LNCaP clone FGC (cell line): ENCODE results near the gene SMARCE1.

ENCODE experiments used
- DNase-seq: peaks from one replicate; pipeline ENCODE4 v3.0.0-alpha.2; 2011; ENCODE audit warnings: low read depth
- H3K4me3 ChIP-seq: 2 replicates; pipeline ENCODE4 v1.5.1; 2011; ENCODE audit warnings: mild to moderate bottlenecking, low read depth, low read length, control low read depth
- TF ChIP-seq, protein P1 (sequence below): IDR thresholded peaks from 2 replicates; pipeline ENCODE4 v1.5.1; 2012; ENCODE audit warnings: mild to moderate bottlenecking; ENCODE audit not compliant: control insufficient read depth, insufficient read depth; ENCODE audit errors: extremely low read depth

The SMARCE1 gene

DNA sequence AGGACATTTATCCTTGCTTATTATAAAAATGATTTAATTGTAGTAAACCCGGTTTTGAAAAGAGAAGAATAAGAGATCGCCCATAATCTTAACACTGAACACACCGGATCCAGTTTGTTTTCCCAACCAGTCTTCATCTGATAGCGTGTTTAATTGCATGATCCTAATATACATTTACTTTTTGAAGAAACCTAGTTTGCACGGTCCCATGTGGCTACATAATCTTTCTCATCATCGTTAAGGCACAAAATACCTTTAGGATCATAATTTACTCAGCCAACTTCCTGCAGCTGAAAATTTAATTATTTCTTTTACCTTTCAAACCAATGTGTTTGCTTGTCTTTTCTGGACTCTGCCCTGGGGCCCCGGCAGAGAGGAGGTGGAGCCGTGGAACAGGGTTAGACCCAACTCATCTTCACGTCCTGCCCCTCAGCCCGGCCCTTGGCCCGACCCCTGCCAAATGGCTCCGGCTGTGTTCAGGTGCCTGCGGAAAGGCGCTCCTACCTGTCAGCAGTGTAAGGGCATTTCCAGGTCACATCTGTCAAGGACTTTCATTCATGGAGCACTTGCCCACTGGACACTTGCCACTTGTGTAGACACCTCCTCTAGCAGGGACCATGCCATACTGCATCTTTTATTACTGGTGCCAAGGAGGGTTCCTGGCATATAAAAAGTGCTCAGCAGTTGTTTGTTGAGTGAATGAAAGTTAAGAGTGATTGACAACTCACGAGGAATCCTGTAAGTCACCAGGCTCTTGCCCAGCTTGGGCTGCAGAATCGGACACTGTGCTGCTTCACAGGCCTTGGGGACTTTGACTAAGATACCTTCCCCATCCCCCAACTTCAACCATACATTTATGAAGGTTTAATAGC, 28.6 kb downstream of the SMARCE1 start:
- H3K4me3 ChIP-seq = no peak overlapping the region
- no peak for DNase-seq
- TF ChIP-seq, protein P1, sequence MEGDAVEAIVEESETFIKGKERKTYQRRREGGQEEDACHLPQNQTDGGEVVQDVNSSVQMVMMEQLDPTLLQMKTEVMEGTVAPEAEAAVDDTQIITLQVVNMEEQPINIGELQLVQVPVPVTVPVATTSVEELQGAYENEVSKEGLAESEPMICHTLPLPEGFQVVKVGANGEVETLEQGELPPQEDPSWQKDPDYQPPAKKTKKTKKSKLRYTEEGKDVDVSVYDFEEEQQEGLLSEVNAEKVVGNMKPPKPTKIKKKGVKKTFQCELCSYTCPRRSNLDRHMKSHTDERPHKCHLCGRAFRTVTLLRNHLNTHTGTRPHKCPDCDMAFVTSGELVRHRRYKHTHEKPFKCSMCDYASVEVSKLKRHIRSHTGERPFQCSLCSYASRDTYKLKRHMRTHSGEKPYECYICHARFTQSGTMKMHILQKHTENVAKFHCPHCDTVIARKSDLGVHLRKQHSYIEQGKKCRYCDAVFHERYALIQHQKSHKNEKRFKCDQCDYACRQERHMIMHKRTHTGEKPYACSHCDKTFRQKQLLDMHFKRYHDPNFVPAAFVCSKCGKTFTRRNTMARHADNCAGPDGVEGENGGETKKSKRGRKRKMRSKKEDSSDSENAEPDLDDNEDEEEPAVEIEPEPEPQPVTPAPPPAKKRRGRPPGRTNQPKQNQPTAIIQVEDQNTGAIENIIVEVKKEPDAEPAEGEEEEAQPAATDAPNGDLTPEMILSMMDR = no peak

DNA sequence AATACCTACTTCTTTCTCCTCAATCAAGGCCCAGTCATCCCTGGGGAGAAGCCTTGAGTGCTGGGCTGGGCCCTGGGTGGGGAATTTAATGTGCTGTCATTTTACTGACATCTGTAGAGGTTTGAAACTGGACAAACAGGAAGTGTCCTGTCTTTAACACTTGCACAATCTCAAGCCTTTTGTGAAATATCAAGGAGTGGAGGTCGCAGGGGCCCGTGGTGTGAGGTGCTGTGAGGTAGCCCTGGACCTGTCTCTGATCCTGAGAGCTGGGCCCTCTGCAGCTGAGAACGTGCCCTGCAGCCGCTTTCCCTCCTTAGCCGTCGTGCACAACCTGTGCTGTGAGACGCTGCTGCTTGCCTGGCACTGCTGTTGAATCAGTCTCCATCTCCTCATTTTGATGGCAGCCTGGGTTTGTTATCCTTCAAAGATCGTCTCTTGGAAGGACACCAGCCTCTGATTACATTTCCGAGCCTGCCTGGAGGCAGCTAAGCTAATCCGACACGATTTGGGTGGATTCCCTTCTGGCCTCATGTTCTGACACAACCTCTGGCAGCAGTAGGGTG, 29.9 kb downstream of the SMARCE1 start:
- DNase-seq = no peak
- TF ChIP-seq, protein P1 = no peak
- no peak overlapping the region for H3K4me3 ChIP-seq

DNA sequence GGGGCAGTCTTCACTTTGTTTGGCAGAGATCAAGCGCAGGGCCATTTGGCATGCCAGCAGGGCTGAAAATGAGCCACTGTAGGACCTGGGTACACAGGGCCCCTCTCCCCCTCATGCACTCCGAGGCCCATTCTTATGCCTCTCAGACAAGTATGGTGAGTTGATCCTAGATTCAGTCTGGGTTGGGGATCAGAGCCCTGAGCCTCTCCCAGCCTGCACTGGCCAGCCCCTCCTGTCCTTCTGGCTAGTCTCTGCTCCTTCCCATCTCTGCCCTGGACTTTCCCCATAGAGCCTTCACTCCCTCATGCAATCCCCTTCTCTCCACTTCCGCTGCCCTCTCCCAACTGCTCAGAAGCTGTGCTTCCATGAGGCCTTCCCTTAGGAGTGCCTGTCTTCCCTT, 31.0 kb downstream of the SMARCE1 start:
- TF ChIP-seq, protein P1 = no peak
- no peak overlapping the region for H3K4me3 ChIP-seq
- no peak for DNase-seq

DNA sequence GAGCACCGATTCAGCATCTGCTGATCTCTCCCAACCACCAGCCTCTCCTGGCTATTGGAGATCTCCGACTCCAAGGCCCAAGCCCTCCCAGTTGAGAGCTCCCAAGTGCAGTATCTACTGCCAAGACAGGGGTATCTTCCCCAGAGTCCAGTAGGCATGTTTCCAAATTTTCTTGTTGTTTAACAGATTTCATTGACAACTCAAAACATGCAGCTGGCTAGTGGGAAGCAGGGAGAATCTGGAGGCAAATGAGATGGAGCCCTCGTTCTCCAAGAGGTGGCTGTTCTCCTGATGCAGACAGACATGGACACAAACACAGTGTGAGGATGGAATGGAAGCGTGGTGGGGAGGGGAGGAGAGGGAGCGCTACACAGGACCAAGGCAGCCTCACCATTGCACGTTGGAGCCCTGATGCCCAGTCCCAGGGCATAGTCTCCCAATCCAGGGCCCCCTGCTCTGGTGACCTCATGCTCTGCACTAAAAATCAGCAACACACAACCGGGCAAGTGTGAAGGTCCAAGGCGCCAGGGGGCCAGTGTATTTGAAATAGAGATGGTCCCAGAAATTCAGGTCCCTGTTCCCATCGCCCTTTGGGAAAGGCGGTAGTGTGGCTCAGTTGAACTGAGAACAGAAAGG, 31.7 kb downstream of the SMARCE1 start:
- TF ChIP-seq, protein P1 = no peak
- DNase-seq = no peak
- no peak overlapping the region for H3K4me3 ChIP-seq

DNA sequence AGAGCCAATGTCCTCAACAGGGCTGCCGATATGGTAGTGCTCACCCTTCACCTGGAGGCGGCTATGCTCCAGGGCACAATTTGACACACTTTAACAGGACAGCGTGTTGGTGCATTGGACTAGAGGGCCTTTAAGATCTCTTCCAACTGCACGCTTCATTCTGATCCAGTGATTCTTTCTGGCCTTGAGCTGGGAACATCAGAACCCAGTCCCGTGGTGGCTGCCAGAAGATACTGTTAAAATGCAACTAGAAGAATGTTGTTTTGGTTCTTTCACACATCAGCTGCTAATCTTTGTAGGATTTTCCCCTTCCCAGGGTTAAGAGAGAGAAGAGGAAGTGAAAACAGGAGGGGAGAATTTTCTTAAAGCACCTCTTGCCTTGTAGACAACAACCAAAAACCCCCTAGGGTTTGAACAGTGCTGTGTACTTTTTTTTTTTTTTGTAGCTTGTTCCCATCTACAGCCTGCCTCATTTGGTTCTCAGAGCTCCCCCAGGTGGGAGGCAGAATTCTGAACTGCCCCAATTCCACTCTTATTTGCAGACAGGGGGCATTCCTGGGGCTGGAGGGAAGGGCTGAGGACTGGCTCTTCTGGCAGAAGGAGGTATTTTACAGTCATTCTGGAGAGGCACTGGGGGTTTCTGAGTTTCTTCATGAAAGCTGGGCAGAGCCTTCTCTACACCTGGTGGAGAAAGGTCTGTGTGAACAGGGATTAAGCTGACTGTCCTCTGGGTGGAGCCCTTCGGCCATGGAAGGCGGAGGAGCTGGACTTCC, 32.4 kb downstream of the SMARCE1 start:
- TF ChIP-seq, protein P1 = peak; percentile 91
- peak; percentile 38 for DNase-seq
- H3K4me3 ChIP-seq = no peak overlapping the region

DNA sequence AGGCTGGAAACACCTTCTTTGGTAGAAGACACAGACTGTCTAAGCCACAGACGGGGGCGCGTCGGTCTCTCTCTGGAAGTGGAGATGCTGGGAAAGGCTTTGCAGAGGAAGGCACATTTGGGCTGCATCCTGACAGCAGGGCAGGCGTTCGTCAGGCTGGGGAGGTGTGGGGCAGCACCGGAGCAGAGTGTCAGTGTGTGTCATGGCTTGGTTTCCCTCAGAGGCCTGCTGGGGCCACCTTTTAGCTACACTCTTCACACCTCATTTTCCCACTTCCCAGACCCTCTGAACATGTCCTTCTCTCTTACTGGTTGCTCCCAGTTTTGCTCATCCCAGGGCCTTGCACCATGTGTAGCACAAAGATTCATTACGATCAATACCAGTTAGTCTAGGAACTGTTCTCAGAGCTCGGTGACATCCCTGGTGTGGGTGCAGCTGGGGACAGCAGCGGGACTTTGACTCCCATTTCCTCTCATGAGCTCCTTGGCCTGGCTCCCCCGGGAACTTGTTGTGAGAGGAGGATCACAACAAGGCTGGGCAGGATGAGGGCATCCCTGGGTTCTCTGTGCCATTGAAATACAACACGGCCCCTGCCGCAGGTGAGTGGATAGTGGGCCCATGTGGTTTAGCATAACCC, 33.1 kb downstream of the SMARCE1 start:
- no peak overlapping the region for H3K4me3 ChIP-seq
- TF ChIP-seq, protein P1 = no peak
- no peak for DNase-seq
